Osteocyte (in vitro differentiated cells): ENCODE measurements around the gene CLTCL1. TPM values are rescaled to one million over a fixed set of nuclear protein-coding genes. Genes with fewer than 3 reads are reported as not detected.
"Not testable (repeated sequence)": the region's sequence is repeated elsewhere in the genome, so short reads cannot be mapped to it uniquely, and the experiment has no call there.

Source experiments
- DNase-seq: peaks from one replicate; pipeline ENCODE4 v3.0.0; 2021; ENCODE audit warnings: mixed read lengths; ENCODE audit not compliant: unreplicated experiment; ENCODE audit errors: extremely low spot score
- H3K27ac Mint-ChIP-seq: one replicate; pipeline ENCODE4 v1.8.0; 2021; ENCODE audit warnings: mild to moderate bottlenecking, mixed read lengths; ENCODE audit not compliant: unreplicated experiment
- H3K27me3 Mint-ChIP-seq: one replicate; pipeline ENCODE4 v1.8.0; 2021; ENCODE audit warnings: mixed read lengths; ENCODE audit not compliant: unreplicated experiment
- H3K36me3 Mint-ChIP-seq: one replicate; pipeline ENCODE4 v1.8.0; 2021; ENCODE audit warnings: mixed read lengths; ENCODE audit not compliant: unreplicated experiment
- H3K4me1 Mint-ChIP-seq: one replicate; pipeline ENCODE4 v1.8.0; 2021; ENCODE audit warnings: mixed read lengths; ENCODE audit not compliant: unreplicated experiment
- H3K4me3 Mint-ChIP-seq: one replicate; pipeline ENCODE4 v1.8.0; 2021; ENCODE audit warnings: mild to moderate bottlenecking, moderate library complexity, mixed read lengths; ENCODE audit not compliant: unreplicated experiment
- H3K9me3 Mint-ChIP-seq: one replicate; pipeline ENCODE4 v1.8.0; 2021; ENCODE audit warnings: mixed read lengths; ENCODE audit not compliant: unreplicated experiment
- total RNA-seq: library from RNA; stranded (reverse); gene quantifications from 2 replicates; pipeline ENCODE4 v1.2.1, GENCODE V29; 2021
- TF ChIP-seq, protein P1 (sequence below): fragments of 200-600 bp; sonication (generic); IDR thresholded peaks from 2 replicates; pipeline ENCODE4 v1.5.0; 2021; ENCODE audit warnings: antibody characterized with exemption, mild to moderate bottlenecking, moderate library complexity

The CLTCL1 gene
- total RNA-seq, 1 donor from 2014 or later: 10.1 TPM

DNA sequence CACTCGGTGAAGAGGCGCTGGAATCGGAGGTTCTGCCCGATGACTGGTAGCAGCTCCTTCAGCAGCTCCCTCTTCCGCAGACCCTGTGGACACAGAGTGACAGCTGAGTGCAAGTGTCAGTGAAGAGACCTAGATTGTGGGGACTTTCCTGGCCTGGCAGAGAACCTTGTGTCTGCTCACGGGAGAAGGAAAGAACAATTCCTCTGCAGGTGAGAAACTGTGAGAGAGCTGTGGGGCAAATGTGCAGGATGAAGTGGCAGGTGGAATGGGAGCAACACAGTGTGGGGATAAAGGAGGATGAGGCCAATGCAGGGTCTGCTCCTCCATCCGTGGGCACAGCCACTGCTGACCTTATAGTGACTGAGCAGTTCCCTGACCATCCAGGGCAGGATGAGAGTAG is 40.0 kb upstream of the CLTCL1 start:
- Mint-ChIP-seq H3K27ac (no peak overlapping the region), H3K9me3 (peaks cover 24% of the 10 kb centered on the region), H3K36me3 (peaks cover 72% of the 10 kb centered on the region), H3K4me1 (no peaks in the 10 kb centered on the region), H3K4me3 (no peak overlapping the region), H3K27me3 (no peaks in the 10 kb centered on the region)
- TF ChIP-seq, protein P1, sequence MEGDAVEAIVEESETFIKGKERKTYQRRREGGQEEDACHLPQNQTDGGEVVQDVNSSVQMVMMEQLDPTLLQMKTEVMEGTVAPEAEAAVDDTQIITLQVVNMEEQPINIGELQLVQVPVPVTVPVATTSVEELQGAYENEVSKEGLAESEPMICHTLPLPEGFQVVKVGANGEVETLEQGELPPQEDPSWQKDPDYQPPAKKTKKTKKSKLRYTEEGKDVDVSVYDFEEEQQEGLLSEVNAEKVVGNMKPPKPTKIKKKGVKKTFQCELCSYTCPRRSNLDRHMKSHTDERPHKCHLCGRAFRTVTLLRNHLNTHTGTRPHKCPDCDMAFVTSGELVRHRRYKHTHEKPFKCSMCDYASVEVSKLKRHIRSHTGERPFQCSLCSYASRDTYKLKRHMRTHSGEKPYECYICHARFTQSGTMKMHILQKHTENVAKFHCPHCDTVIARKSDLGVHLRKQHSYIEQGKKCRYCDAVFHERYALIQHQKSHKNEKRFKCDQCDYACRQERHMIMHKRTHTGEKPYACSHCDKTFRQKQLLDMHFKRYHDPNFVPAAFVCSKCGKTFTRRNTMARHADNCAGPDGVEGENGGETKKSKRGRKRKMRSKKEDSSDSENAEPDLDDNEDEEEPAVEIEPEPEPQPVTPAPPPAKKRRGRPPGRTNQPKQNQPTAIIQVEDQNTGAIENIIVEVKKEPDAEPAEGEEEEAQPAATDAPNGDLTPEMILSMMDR: no peak
- DNase-seq: no peak

DNA sequence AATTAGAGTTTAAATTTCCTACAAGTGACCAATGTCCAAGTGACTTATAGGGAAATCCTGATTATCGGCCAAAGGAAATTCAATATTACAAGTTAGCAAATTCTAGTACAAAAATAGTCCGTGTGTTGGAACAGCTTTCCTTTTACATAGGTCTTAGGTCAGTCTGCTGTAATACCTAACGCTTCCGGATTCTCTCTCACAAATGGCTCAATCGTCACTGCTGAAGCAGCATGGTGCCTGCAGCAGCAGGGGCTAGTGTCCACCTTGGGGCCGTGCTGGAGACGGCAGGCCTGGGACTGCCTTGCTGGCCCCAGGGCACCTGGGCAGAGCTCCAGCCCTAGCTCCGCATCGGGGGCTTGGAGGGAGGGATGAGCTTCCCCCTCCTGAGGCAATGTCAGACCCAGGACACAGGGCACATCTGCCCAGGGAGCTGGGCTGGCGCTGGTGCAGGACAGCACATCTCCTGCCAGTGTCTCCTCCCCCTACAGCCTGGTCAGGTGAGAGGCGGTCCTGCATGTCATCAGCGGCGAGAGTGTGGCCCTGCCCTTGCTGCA is 39.4 kb upstream of the CLTCL1 start:
- H3K9me3 Mint-ChIP-seq: peaks cover 26% of the 10 kb centered on the region
- H3K4me1 Mint-ChIP-seq: no peaks in the 10 kb centered on the region
- no peak overlapping the region for H3K27ac Mint-ChIP-seq
- DNase-seq: no peak
- peaks cover 70% of the 10 kb centered on the region for H3K36me3 Mint-ChIP-seq
- TF ChIP-seq, protein P1: no peak
- no peaks in the 10 kb centered on the region for H3K27me3 Mint-ChIP-seq
- H3K4me3 Mint-ChIP-seq: no peak overlapping the region

DNA sequence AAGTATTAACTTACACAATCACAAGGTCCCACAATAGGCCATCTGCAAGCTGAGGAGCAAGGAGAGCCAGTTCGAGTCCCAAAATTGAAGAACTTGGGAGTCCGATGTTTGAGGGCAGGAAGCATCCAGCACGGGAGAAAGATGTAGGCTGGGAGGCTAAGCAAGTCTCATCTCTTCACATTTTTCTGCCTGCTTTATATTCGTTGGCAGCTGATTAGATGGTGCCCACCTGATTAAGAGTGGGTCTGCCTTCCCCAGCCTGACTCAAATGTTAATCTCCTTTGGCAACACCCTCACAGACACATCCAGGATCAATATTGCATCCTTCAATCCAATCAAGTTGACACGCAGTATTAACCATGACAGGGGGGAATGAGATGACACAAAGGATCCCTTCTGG is 38.7 kb upstream of the CLTCL1 start:
- DNase-seq, H3K27ac Mint-ChIP-seq, H3K4me1 Mint-ChIP-seq, H3K4me3 Mint-ChIP-seq, H3K27me3 Mint-ChIP-seq: not testable (repeated sequence)
- Mint-ChIP-seq H3K9me3 (peaks cover 20% of the 10 kb centered on the region), H3K36me3 (peaks cover 65% of the 10 kb centered on the region)

DNA sequence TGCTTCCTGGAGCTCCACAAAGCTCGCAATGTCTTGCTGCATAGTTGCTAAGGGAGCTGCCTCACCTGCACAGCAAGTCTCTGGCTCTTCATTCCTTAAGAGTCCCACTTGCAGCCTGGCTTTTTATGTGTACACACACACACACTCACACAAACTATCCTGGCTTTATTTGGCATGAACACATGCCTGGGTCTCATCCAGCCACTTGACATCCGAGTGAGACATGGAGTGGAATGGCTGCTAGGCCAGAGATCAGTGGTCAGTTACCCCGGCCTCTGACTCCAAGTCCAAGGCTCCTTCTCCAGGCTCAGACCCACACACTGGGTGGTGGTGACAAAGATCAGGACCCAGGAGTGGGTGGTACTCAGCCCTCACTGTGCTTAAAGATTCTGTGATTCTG is 37.9 kb upstream of the CLTCL1 start:
- Mint-ChIP-seq H3K9me3 (peaks cover 16% of the 10 kb centered on the region), H3K27me3 (no peaks in the 10 kb centered on the region), H3K27ac (no peak overlapping the region), H3K4me1 (no peaks in the 10 kb centered on the region), H3K4me3 (no peak overlapping the region), H3K36me3 (peaks cover 60% of the 10 kb centered on the region)
- TF ChIP-seq, protein P1: no peak
- DNase-seq: no peak

DNA sequence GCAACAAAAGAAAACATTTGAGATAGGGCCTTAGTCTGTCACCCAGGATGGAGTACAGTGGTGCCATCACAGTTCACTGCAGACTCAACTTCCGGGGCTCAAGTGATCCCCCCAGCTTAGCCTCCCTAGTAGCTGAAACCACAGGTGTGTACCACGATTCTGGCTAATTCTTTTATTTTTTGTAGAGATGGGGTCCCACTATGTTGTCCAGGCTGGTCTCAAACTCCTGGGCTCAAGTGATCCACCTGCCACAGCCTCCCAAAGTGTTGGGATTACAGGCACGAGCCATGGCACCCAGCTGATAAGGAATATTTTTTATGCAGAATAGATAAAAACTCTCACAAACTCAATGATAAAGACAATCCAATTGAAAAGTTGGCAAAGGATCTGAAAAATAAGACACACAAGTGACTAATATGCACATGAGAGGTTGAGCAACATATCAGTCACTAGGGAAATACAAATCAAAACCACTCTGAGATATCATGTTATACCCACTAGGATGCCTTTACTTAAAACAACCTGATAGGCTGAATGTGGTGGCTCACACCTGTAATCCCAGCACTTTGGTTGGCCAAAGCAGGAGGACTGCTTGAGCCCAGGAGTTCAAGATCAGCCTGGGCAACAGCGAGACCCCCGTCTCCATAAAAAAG is 33.9 kb upstream of the CLTCL1 start:
- DNase-seq: no peak
- Mint-ChIP-seq H3K27me3 (no peaks in the 10 kb centered on the region), H3K27ac (no peak overlapping the region), H3K36me3 (peaks cover 30% of the 10 kb centered on the region), H3K4me1 (no peaks in the 10 kb centered on the region), H3K9me3 (peaks cover 5% of the 10 kb centered on the region), H3K4me3 (no peak overlapping the region)
- TF ChIP-seq, protein P1: no peak

DNA sequence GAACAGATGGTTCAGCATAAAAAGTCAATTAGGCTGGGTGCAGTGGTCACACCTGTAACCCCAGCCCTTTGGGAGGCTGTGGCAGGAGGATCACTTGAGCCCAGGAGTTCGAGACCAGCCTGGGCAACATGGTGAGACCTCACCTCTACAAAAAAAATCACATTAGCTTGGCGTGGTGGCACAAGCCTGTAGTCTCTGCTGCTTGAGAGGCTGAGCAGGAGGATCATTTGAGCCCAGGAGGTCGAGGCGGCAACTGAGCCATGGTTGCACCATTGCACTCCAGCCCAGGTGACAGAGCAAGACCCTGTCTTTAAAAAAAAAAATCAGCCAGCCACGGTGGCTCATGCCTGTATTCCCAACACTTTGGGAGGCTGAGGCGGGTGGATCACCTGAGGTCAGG is 31.9 kb upstream of the CLTCL1 start:
- not testable (repeated sequence) for H3K27me3 Mint-ChIP-seq, H3K4me3 Mint-ChIP-seq, H3K27ac Mint-ChIP-seq, DNase-seq, H3K4me1 Mint-ChIP-seq
- Mint-ChIP-seq H3K36me3 (peaks cover 13% of the 10 kb centered on the region), H3K9me3 (peaks cover 17% of the 10 kb centered on the region)
